GM12872 (cell line): Measurements from ENCODE around the gene ACADS.

ENCODE experiments used
- TF ChIP-seq, protein P1 (sequence below): IDR thresholded peaks from 3 replicates; pipeline ENCODE4 v1.5.1; 2011; ENCODE audit warnings: low read depth, mild to moderate bottlenecking, low read length, moderate library complexity; ENCODE audit not compliant: insufficient read depth

The ACADS gene

DNA sequence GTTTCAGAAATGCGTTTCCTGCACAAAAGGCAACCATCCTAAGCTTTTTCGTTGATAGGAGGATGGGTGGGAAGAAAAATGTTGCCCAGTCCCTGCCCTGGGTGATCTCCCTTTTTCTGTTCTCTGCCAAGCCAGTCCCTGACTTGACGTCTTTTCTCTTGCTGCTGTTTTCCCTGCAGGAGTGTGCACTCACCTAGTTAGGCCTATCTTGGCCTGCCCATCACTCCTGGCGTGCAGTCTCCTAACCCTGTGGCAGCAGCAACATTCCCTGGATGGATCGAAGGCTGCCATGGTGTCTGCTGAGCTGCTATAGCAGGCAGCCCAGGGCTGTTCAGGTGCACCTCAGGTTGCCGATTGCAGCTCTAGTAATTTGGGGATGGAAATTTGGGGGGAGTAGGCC is 14.2 kb upstream of the ACADS start:
- TF ChIP-seq, protein P1, sequence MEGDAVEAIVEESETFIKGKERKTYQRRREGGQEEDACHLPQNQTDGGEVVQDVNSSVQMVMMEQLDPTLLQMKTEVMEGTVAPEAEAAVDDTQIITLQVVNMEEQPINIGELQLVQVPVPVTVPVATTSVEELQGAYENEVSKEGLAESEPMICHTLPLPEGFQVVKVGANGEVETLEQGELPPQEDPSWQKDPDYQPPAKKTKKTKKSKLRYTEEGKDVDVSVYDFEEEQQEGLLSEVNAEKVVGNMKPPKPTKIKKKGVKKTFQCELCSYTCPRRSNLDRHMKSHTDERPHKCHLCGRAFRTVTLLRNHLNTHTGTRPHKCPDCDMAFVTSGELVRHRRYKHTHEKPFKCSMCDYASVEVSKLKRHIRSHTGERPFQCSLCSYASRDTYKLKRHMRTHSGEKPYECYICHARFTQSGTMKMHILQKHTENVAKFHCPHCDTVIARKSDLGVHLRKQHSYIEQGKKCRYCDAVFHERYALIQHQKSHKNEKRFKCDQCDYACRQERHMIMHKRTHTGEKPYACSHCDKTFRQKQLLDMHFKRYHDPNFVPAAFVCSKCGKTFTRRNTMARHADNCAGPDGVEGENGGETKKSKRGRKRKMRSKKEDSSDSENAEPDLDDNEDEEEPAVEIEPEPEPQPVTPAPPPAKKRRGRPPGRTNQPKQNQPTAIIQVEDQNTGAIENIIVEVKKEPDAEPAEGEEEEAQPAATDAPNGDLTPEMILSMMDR: no peak

DNA sequence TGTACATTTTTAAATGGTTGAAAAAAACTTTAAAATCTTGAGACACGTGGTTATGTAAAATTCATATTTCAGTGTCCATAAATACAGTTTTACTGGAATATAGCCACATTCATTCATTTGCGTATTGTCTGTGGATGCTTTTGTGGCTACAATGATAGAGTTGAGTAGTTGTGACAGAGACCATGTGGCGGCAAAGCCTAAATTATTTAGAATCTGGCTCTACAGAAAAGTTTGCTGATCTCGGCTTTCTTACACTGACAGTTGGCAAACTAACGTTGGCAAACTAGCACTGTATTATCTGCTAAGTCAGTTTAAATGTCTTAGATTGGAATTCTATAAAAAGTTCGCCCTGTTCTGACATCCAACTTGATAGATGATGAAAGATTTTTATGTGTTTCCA is 13.0 kb upstream of the ACADS start:
- TF ChIP-seq, protein P1: no peak

DNA sequence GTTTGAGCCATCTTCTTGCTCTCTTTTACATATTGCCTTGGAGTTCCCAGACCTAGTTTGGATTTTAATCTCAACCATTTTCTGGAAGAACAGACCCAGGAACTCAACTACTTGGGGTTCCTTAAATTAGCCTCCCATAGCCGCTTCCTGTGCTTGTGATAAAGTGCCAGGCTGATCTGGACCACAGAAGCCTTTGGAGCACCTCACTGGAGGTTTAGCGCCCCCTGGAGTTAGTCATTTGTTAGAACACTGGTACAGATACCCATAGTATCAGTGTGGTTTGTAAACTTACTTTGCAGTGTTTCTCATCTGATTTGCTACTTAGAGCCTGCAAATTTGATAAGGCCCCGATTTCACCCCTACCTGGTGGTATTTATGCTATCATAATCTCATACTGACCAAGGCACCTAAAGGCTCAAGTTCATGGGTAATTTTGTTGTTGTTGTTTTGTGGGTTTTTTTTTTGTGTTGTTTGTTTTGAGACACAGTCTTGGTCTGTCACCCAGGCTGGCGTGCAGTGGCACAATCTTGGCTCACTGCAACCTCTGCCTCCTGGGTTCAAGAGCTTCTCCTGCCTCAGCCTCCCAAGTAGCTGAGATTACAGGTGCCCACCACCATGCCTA is 11.7 kb upstream of the ACADS start:
- TF ChIP-seq, protein P1: peak; percentile 87

DNA sequence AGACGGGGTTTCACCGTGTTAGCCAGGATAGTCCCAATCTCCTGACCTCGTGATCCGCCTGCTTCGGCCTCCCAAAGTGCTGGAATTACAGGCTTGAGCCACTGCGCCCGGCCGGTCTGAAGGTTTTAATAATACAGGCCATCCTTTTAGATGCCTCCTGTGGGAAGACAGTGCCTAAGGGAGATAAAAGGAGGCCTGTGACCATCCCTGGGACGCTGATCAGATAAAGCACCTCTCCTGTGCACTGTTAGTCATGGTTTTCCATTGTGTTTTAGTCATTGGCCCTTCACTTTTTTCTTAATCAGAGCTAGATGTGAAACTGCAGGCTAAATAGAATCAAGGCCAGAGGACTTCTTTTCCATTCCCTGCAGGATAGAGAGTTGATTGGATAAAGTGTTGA is 7.6 kb upstream of the ACADS start:
- TF ChIP-seq, protein P1: no peak

DNA sequence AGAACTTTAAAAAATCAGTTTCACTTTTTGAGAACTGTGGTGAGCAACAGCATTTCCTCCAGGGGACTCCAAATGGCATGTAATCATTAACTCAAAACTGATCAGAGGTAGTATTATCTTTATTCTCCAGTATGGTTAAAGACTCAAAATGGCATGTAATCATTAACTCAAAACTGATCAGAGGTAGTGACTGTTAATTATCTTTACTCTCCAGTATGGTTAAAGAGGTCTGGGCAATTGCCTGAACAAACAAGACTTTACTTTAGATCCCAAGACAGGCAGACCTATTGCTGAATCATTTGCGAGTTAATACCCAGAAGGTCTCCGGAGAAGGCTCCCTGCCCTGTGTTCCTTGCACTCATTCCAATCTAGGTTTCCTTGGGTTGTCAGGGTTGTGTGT is 6.6 kb upstream of the ACADS start:
- TF ChIP-seq, protein P1: no peak

DNA sequence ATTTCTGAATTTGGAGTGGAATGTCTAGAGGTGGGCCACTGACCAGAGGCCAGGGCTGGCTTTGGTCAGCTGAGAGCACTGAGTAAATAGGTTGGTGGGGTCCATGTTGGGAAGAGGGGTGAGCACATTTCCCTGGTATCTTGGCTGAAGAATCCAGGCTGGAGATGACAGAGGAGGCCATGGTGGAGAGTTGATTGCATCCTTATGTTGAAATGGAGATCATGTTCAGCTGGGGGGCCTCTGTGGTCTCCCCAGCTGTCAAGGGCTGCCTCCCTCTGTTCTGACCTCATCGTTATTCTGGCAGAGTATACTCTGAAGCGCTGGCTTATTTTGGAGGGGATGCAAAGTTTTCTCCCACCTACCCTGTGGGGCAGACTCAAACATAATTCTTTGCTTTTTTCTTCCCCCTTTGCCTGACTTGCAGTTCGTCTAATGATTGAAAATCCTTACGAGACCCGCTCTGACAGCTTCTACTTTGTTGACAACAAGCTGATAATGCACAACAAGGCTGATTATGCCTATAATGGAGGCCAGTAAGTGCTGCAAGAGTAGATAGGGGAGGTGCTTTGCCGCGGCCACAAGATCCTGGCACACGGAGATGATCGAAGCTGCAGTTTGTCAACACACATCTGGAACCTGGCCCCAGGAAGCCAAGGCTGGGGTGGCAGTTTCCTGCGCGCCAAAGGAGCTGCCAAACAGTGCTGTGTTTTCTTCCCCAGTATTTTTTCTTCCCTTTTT is 6.0 kb upstream of the ACADS start:
- TF ChIP-seq, protein P1: no peak

DNA sequence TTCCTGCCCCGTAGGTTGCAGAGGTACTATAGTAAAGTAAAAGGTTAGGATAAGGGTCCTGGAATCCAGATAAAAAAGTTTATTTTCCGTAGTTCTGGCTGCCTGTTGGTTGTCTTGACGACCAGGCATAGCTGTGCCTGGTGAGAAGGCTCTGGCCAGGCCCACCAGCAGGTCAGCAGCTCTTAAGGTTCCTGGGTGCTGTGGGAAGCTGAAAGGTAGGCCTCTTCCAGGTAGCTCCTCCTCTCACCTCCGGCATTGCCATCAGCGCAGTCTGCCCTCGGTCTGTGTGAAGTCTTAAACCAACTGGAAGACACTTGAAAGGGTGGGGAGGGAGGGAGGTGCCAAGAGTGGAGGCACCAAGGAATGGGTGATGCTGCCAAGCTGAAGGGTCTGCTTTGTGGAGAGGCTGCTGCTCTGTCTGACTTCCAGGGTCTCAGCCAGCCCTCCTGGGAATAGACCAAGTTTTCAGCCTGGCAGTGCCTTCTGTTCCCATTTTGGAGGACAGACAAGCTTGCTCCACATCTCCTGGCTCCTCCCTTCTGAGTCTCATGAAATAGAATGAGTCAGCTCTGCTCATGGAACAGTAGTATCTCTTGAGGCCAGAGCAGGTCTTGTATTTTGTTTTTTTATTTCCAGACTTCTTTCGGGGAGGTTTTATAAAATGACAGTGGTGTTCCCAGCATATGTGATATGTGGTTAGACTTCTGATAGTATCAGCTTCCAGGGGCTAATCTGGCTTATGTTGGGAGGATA is 5.2 kb upstream of the ACADS start:
- TF ChIP-seq, protein P1: no peak
